Epithelial cell of esophagus (primary cell): ENCODE measurements around the gene ACYP2.
"Not testable (repeated sequence)": the region's sequence is repeated elsewhere in the genome, so short reads cannot be mapped to it uniquely, and the experiment has no call there.

Experiments
- DNase-seq: peaks from one replicate; pipeline ENCODE4 v3.0.0; 2010; ENCODE audit warnings: low read depth
- H3K4me3 ChIP-seq: 2 replicates; pipeline ENCODE4 v1.5.1; 2011; ENCODE audit warnings: mild to moderate bottlenecking, low read length, control low read depth
- TF ChIP-seq, protein P1 (sequence below): IDR thresholded peaks from 2 replicates; pipeline ENCODE4 v1.5.1; 2011; ENCODE audit warnings: low read depth, mild to moderate bottlenecking, low read length, control low read depth, inconsistent platforms; ENCODE audit not compliant: insufficient read depth; ENCODE audit errors: missing control alignments

ACYP2 gene

GRCh38 chr2:54107903-54108615 is 7.4 kb upstream of the ACYP2 start:
- TF ChIP-seq, protein P1, sequence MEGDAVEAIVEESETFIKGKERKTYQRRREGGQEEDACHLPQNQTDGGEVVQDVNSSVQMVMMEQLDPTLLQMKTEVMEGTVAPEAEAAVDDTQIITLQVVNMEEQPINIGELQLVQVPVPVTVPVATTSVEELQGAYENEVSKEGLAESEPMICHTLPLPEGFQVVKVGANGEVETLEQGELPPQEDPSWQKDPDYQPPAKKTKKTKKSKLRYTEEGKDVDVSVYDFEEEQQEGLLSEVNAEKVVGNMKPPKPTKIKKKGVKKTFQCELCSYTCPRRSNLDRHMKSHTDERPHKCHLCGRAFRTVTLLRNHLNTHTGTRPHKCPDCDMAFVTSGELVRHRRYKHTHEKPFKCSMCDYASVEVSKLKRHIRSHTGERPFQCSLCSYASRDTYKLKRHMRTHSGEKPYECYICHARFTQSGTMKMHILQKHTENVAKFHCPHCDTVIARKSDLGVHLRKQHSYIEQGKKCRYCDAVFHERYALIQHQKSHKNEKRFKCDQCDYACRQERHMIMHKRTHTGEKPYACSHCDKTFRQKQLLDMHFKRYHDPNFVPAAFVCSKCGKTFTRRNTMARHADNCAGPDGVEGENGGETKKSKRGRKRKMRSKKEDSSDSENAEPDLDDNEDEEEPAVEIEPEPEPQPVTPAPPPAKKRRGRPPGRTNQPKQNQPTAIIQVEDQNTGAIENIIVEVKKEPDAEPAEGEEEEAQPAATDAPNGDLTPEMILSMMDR, result no peak
- no peak overlapping the region for H3K4me3 ChIP-seq
- peak; percentile 85 for DNase-seq

- TF ChIP-seq, protein P1, result no peak
These were observed 5.6 kb upstream of the ACYP2 start for GRCh38 chr2:54109848-54110247.

GRCh38 chr2:54114479-54114878 is 936 bp upstream of the ACYP2 start:
- not testable (repeated sequence) for DNase-seq, H3K4me3 ChIP-seq

More at GRCh38 chr2:54109848-54110247, 5.6 kb upstream of the ACYP2 start:
- DNase-seq, result no peak
- no peak overlapping the region for H3K4me3 ChIP-seq

DNA sequence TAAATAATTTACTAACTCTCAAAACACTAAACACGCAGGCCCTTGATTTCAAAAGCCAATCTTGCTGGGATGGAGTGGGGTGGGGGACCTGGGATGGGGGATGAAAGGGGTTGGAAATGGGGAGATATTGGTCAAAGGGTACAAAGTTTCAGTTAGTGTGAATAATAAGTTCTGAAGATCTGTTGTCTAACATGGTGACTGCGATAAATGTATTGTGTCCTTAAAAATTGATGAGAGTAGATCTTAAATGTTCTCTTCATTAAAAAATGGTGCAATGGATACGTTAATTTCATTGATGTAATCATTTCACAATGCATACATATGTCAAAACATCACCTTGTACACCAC is 505 bp upstream of the ACYP2 start:
- no peak for DNase-seq

DNA sequence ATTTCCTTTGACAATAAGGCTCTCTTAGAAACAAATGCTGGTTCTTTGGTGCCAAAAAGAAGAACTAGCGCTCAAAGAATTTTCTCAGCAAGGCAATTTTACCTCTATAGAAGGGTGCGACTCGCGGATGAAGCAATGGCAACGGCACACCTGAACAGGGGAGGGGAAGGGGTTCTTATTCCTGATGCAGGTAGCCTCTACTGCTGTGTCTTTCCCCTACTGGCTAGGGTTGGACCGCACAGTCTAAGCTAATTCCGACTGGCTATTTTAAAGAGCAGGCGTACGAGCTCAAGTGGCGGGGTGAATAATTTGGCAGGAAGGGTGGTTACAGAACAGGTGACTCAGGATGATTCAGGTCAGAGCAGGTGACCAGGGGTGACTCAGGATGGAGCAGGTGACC is 1.2 kb downstream of the ACYP2 start:
- DNase-seq, result peak; percentile 23

More for the DNA sequence above, 505 bp upstream of the ACYP2 start:
- TF ChIP-seq, protein P1, result no peak
- H3K4me3 ChIP-seq, result peak overlapping the region; percentile 71

GRCh38 chr2:54120950-54121349 is 5.5 kb downstream of the ACYP2 start:
- TF ChIP-seq, protein P1, result no peak
- H3K4me3 ChIP-seq, result no peak overlapping the region
- no peak for DNase-seq

More for the DNA sequence above, 1.2 kb downstream of the ACYP2 start:
- H3K4me3 ChIP-seq, result not testable (repeated sequence)

DNA sequence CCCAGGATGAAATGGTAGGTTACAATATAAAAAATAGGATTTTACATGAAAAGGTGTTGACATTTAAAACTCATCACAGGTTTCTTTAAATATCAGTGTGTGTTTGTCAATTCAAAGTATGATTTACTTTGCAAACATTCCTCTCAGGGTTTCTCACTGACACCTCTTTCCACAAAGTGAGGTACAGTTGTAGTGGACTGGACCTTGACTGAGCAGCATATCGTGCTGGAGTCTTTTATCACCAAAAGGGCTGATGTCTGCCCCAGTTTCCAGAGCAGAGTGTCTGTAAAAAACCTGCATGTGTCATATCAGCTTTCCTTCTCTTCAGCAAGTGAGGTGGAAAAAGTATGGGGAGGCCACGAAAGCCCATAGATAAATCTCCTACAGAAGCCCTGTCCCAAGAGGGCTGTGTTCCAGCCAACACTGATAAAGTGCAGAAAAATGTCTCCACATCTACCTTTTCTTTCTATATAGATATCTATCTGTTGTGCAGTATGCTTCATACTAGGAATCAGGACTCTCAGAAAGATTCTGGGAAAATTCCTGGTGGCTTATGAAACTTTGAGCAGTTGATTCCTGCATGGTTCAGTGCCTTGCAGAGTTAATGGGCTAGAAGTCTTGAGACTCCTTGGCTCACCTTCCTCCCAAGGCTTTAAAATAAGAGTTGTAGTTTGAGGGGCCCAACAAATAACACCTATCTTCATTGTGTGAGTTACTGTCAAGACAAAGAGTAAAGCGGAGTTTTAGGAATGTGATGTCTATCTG is 6.9 kb downstream of the ACYP2 start:
- no peak overlapping the region for H3K4me3 ChIP-seq
- no peak for DNase-seq
- TF ChIP-seq, protein P1, result no peak

- TF ChIP-seq, protein P1, result no peak
- DNase-seq, result peak; percentile 85
- H3K4me3 ChIP-seq, result no peak overlapping the region
These were observed 7.5 kb downstream of the ACYP2 start for GRCh38 chr2:54122939-54123338.

- H3K4me3 ChIP-seq, DNase-seq: not testable (repeated sequence)
These were observed 11.8 kb downstream of the ACYP2 start for GRCh38 chr2:54127174-54127573.
